ENCODE measurements around the gene PGAP6.
"Not testable (repeated sequence)": the region's sequence is repeated elsewhere in the genome, so short reads cannot be mapped to it uniquely, and the experiment has no call there.

The PGAP6 gene

DNA sequence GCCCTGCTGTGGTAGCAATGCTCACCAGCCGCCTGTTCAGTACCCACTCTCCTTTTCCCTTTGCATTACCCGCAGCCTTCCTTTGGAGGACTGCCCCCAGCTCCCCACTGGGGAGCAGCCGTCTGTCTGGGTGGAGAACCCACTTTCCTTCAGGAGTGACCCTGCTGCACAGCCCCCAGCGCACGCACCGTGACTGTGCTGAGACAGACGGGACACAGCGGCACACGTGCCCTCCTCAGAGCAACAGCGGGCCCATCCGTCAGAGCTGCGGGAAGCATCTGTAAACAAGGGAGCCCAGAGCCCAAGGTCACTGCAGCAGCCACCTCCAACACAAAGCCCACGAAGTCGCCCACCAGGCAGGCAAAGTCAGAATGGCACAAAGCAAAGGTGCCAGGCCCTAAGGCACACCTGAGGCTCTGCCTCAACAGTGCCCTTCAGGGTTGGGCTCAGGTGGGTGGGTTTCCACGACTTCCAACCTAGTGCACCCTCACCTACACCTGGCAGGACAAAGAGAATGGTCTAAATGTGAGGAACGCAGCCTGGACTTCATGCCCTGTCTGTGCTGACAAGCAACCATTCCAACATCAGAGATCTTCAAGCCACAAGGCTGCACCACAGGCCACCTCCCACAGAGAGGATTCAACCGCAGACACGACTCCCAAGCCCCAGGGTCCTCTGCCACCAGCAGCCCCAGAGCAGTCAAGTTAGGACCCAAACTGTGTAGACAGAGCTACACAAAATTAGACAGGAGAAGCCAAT lies 39.1 kb downstream of the PGAP6 start:
- TF ChIP-seq, protein P1, sequence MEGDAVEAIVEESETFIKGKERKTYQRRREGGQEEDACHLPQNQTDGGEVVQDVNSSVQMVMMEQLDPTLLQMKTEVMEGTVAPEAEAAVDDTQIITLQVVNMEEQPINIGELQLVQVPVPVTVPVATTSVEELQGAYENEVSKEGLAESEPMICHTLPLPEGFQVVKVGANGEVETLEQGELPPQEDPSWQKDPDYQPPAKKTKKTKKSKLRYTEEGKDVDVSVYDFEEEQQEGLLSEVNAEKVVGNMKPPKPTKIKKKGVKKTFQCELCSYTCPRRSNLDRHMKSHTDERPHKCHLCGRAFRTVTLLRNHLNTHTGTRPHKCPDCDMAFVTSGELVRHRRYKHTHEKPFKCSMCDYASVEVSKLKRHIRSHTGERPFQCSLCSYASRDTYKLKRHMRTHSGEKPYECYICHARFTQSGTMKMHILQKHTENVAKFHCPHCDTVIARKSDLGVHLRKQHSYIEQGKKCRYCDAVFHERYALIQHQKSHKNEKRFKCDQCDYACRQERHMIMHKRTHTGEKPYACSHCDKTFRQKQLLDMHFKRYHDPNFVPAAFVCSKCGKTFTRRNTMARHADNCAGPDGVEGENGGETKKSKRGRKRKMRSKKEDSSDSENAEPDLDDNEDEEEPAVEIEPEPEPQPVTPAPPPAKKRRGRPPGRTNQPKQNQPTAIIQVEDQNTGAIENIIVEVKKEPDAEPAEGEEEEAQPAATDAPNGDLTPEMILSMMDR (IDR thresholded peaks at IDR 0.05; ENCODE audit: low read depth, low read length): no peak
- DNase-seq (ENCODE audit: low read depth in 2 of 2): no peak

DNA sequence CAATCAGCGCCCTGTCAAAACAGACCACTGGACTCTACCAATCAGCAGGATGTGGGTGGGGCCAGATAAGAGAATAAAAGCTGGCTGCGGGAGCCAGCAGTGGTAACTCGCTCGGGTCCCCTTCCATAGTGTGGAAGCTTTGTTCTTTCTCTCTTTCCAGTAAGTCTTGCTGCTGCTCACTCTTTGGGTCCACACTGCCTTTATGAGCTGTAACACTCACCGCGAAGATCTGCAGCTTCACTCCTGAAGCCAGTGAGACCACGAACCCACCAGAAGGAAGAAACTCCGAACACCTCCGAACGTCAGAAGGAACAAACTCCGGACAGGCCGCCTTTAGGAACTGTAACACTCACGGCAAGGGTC lies 39.8 kb downstream of the PGAP6 start:
- not testable (repeated sequence) for DNase-seq (ENCODE audit: low read depth in 2 of 2); H3K4me3 ChIP-seq (replicated peaks in 1 of 2; ENCODE audit: low read depth in 2 of 2, low read length in 2 of 2)

More for the DNA sequence above, 39.1 kb downstream of the PGAP6 start:
- no peak overlapping the region for H3K4me3 ChIP-seq (replicated peaks in 1 of 2; ENCODE audit: low read depth in 2 of 2, low read length in 2 of 2)

DNA sequence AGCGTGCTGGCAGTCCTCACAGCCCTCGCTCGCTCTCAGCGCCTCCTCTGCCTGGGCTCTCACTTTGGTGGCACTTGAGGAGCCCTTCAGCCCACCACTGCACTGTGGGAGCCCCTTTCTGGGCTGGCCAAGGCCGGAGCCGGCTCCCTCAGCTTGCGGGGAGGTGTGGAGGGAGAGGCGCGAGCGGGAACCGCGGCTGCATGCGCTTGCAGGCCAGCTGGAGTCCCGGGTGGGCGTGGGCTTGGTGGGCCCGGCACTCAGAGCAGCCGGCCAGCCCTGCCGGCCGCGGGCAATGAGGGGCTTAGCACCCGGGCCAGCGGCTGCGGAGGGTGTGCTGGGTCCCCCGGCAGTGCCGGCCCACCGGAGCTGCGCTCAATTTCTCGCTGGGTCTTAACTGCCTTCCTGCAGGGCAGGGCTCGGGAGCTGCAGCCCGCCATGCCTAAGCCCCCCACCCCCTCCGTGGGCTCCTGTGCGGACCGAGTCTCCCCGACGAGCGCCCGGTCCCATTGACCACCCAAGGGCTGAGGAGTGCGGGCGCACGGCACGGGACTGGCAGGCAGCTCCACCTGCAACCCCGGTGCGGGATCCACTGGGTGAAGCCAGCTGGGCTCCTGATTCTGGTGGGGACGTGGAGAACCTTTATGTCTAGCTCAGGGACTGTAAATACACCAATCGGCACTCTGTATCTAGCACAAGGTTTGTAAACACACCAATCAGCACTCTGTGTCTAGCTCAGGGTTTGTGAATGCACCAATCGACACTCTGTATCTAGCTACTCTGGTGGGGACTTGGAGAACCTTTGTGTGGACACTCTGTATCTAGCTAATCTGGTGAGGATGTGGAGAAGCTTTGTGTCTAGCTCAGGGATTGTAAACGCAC lies 40.4 kb downstream of the PGAP6 start:
- DNase-seq (ENCODE audit: low read depth in 2 of 2); H3K4me3 ChIP-seq (replicated peaks in 1 of 2; ENCODE audit: low read depth in 2 of 2, low read length in 2 of 2): not testable (repeated sequence)

DNA sequence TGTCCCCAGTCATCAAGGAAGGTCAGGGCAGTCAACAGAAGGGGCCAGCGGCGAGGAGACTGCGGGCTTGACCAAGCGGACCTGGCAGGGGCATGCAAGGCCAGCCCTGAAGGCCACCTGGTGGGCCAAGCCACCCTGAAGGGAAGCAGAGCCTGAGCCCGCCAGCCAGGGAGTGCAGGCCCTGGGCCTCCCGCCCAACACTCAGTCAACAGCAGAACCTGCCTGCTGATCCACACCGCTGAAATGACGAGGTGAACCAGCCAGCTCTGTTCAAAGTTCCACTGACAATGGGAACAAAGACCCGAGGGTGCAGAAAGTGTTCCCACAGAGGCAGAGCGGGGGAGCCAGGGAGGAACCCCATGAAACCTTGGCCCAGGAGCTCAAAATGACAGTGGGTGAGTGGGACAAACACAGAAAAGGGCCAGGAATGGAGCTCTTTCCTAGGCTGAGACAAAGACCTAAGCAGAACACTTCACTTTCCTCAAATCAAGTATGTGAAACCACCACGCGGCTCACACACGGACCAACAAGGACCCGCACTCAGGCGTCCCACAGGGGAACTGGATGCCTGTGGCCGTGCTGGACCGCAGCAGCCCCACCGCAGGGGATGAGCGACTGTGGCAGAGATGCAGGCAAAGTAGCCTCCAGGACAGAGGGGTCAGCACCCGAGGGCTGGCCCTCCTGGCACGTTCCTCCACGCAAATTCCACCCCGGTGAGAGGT lies 41.2 kb downstream of the PGAP6 start:
- H3K4me3 ChIP-seq (replicated peaks in 1 of 2; ENCODE audit: low read depth in 2 of 2, low read length in 2 of 2): no peak overlapping the region
- TF ChIP-seq, protein P1 (IDR thresholded peaks at IDR 0.05; ENCODE audit: low read depth, low read length): no peak
- DNase-seq (ENCODE audit: low read depth in 2 of 2): no peak

DNA sequence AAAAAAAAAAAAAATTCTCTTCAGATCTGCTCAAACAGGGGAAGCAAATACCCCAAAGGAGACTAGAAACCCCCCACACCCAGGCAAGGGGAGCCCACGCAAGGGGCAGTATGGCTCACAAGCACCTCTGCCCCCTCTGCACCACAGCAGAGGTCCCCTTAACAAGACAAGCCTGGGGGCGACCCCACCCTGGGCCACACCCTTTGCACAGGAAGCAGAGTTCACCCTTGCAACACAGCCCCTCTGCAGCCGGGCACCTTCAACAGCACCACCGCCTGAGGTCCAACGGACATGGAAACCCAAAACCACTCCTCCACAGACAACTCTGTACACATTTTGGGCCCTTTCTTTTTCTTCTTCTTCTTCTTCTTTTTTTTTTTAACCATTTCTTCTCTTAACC lies 42.1 kb downstream of the PGAP6 start:
- TF ChIP-seq, protein P1 (IDR thresholded peaks at IDR 0.05; ENCODE audit: low read depth, low read length): no peak
- no peak overlapping the region for H3K4me3 ChIP-seq (replicated peaks in 1 of 2; ENCODE audit: low read depth in 2 of 2, low read length in 2 of 2)
- no peak for DNase-seq (ENCODE audit: low read depth in 2 of 2)

DNA sequence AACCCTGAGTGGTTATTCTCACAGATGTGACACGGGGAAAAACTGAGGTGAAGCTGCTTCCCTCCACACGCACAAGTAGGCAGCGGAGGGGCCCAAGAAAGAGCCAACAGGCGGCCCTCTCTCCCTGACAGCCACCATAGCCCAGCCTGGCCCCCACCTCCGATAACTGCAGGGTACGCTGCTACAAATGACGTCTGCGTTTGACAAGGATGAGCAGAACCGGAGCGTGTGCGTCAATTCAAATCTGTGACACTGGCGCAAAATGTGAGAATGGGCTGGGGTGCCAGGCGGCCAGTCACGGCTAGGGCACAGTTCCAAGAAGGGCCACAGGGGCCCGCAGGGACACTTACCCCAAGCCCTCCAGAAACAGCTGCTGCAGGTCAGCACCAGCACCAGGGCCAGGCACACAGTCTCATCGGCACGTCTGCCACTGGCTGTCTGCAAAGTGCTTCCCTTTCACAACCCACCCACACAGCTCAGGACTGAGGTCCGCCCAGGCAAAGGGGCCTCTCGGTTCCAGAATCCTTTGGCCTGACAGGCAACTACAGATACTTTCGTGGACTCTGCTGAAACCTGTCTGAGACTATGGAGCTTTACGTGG lies 43.7 kb downstream of the PGAP6 start:
- no peak overlapping the region for H3K4me3 ChIP-seq (replicated peaks in 1 of 2; ENCODE audit: low read depth in 2 of 2, low read length in 2 of 2)
- DNase-seq (ENCODE audit: low read depth in 2 of 2): no peak
- TF ChIP-seq, protein P1 (IDR thresholded peaks at IDR 0.05; ENCODE audit: low read depth, low read length): no peak

DNA sequence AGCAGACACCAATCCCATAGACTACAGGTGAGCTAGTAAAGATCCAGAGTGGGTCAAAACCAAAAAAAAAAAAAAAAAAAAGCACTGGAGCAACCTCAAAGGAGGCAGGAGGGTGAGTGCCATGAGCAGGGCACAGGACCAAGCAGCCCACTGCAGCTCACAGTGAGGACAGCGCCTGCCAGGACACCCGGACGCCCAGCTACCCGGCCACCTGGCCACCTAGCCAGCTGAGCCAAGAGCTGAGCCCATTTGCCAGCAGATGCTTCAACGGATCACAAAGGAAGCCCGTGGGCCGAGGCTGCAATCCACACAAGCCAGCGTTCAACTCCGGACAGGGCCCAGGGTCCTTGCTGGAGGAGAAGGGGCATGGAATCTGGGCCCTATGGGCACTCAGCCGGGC lies 44.3 kb downstream of the PGAP6 start:
- DNase-seq (ENCODE audit: low read depth in 2 of 2): no peak
- TF ChIP-seq, protein P1 (IDR thresholded peaks at IDR 0.05; ENCODE audit: low read depth, low read length): no peak
- no peak overlapping the region for H3K4me3 ChIP-seq (replicated peaks in 1 of 2; ENCODE audit: low read depth in 2 of 2, low read length in 2 of 2)

Data from cardiac fibroblast (primary cell).